Endodermal cell (in vitro differentiated cells): ENCODE results near the gene NBPF10. TPM values are rescaled to one million over a fixed set of nuclear protein-coding genes. Genes with fewer than 3 reads are reported as not detected.
"Not testable (repeated sequence)": the region's sequence is repeated elsewhere in the genome, so short reads cannot be mapped to it uniquely, and the experiment has no call there.

ENCODE experiments used
- DNase-seq: peaks from one replicate; pipeline ENCODE4 v3.0.0-alpha.2; 2017
- H3K27ac ChIP-seq: 2 replicates; pipeline ENCODE4 v1.5.1; 2013; ENCODE audit warnings: mild to moderate bottlenecking, low read depth, low read length, moderate library complexity
- H3K27me3 ChIP-seq: 2 replicates; pipeline ENCODE4 v1.6.1; 2013; ENCODE audit warnings: mild to moderate bottlenecking, low read length, moderate library complexity; ENCODE audit not compliant: insufficient read depth, control insufficient read depth, poor library complexity, severe bottlenecking
- H3K36me3 ChIP-seq: 2 replicates; pipeline ENCODE4 v1.7.0; 2013; ENCODE audit warnings: mild to moderate bottlenecking, low read length, moderate library complexity; ENCODE audit not compliant: control insufficient read depth, insufficient read depth
- H3K4me1 ChIP-seq: one replicate; pipeline ENCODE4 v1.7.0; 2013; ENCODE audit warnings: low read length; ENCODE audit not compliant: control insufficient read depth, insufficient read depth
- H3K4me3 ChIP-seq: 2 replicates; pipeline ENCODE4 v1.5.1; 2013; ENCODE audit warnings: mild to moderate bottlenecking, low read length, moderate library complexity
- H3K9ac ChIP-seq: 2 replicates; pipeline ENCODE4 v1.6.1; 2013; ENCODE audit warnings: mild to moderate bottlenecking, low read length, moderate library complexity; ENCODE audit not compliant: poor library complexity, severe bottlenecking; ENCODE audit errors: extremely low read depth
- H3K9me3 ChIP-seq: 2 replicates; pipeline ENCODE4 v1.6.1; 2013; ENCODE audit warnings: mild to moderate bottlenecking, low read length, moderate library complexity; ENCODE audit not compliant: control insufficient read depth
- H3K27ac Mint-ChIP-seq: 2 replicates; pipeline ENCODE4 v1.8.0; 2020; ENCODE audit warnings: mixed read lengths
- H3K27me3 Mint-ChIP-seq: 2 replicates; pipeline ENCODE4 v1.8.0; 2021; ENCODE audit warnings: mild to moderate bottlenecking, mixed read lengths; ENCODE audit not compliant: insufficient read depth
- H3K36me3 Mint-ChIP-seq: 2 replicates; pipeline ENCODE4 v1.8.0; 2020; ENCODE audit warnings: low read depth, mixed read lengths
- H3K4me1 Mint-ChIP-seq: 2 replicates; pipeline ENCODE4 v1.8.0; 2020; ENCODE audit warnings: mixed read lengths
- H3K4me3 Mint-ChIP-seq: 2 replicates; pipeline ENCODE4 v1.8.0; 2020; ENCODE audit warnings: mild to moderate bottlenecking, moderate library complexity, mixed read lengths
- H3K9me3 Mint-ChIP-seq: 2 replicates; pipeline ENCODE4 v1.8.0; 2020; ENCODE audit warnings: mild to moderate bottlenecking, mixed read lengths
- WGBS, 2 experiments: methylation state at CpG; one replicate each; pipeline versions ENCODE4 v1.1.5 to v1.1.7; 2013; ENCODE audit warnings: missing lambda C conversion rate in 2 of 2, mixed read lengths in 1 of 2; ENCODE audit not compliant: insufficient coverage in 1 of 2, insufficient read length in 1 of 2; 5-methylcytosine and 5-hydroxymethylcytosine counted together
- long read RNA-seq, 4 experiments: library from polyadenylated mRNA in 2 of 4; library from RNA in 1 of 4; library from capped mRNA in 1 of 4; stranded (forward) in 3 of 4; unstranded in 1 of 4; transcript quantifications; one replicate each; pipeline ENCODE4 v2.0.0, GENCODE V29; 2020 to 2021; ENCODE audit warnings: inconsistent platforms in 1 of 4
- polyA plus RNA-seq, 2 experiments: library from polyadenylated mRNA; stranded (reverse); fragments of 50-300 nt; gene quantifications; one replicate each; pipeline ENCODE4 v1.2.3, GENCODE V29; 2013
- total RNA-seq, 2 donors: library from RNA; stranded (reverse); fragmentation: NEBNext Ultra II Directional in 1 of 2; extraction: Animal tissue kit (Norgen Biotek cat#: 25700) in 1 of 2; gene quantifications; 2 replicates in 1 of 2; 3 replicates in 1 of 2; pipeline ENCODE4 v1.2.1, GENCODE V29; 2021
- TF ChIP-seq, protein P1 (sequence below): fragments of 200-600 bp; sonication (generic); conservative IDR thresholded peaks from 2 replicates; pipeline ENCODE4 v1.5.0; 2021; ENCODE audit warnings: antibody characterized with exemption, mild to moderate bottlenecking

The NBPF10 gene, protein sequence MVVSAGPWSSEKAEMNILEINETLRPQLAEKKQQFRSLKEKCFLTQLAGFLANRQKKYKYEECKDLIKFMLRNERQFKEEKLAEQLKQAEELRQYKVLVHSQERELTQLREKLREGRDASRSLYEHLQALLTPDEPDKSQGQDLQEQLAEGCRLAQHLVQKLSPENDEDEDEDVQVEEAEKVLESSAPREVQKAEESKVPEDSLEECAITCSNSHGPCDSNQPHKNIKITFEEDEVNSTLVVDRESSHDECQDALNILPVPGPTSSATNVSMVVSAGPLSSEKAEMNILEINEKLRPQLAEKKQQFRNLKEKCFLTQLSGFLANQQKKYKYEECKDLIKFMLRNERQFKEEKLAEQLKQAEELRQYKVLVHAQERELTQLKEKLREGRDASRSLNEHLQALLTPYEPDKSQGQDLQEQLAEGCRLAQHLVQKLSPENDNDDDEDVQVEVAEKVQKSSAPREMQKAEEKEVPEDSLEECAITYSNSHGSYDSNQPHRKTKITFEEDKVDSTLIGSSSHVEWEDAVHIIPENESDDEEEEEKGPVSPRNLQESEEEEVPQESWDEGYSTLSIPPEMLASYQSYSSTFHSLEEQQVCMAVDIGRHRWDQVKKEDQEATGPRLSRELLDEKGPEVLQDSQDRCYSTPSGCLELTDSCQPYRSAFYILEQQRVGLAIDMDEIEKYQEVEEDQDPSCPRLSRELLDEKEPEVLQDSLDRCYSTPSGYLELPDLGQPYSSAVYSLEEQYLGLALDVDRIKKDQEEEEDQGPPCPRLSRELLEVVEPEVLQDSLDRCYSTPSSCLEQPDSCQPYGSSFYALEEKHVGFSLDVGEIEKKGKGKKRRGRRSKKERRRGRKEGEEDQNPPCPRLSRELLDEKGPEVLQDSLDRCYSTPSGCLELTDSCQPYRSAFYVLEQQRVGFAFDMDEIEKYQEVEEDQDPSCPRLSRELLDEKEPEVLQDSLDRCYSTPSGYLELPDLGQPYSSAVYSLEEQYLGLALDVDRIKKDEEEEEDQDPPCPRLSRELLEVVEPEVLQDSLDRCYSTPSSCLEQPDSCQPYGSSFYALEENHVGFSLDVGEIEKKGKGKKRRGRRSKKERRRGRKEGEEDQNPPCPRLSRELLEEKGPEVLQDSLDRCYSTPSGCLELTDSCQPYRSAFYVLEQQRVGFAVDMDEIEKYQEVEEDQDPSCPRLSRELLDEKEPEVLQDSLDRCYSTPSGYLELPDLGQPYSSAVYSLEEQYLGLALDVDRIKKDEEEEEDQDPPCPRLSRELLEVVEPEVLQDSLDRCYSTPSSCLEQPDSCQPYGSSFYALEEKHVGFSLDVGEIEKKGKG (N-terminal part only)
- 1 to 10 TPM; 1.8 TPM for total RNA-seq
- 0.64 TPM for polyA plus RNA-seq (2013, experiment 1 of 2)
- polyA plus RNA-seq (2013, experiment 2 of 2) = 0.66 TPM
- long read RNA-seq, experiment 1, partial matches to known transcripts = 8 of 12 reads
- long read RNA-seq, experiment 1, other reads (novel, unspliced or antisense) = 4 of 12 reads
- long read RNA-seq, experiment 2, partial matches to known transcripts = 10 of 26 reads
- long read RNA-seq, experiment 2, other reads (novel, unspliced or antisense) = 16 of 26 reads
- long read RNA-seq, experiment 3, partial matches to known transcripts = 0 of 4 reads
- long read RNA-seq, experiment 3, other reads (novel, unspliced or antisense) = 4 of 4 reads
- long read RNA-seq, experiment 4, partial matches to known transcripts = 1 of 1 reads
- long read RNA-seq, experiment 4, other reads (novel, unspliced or antisense) = 0 of 1 reads

DNA sequence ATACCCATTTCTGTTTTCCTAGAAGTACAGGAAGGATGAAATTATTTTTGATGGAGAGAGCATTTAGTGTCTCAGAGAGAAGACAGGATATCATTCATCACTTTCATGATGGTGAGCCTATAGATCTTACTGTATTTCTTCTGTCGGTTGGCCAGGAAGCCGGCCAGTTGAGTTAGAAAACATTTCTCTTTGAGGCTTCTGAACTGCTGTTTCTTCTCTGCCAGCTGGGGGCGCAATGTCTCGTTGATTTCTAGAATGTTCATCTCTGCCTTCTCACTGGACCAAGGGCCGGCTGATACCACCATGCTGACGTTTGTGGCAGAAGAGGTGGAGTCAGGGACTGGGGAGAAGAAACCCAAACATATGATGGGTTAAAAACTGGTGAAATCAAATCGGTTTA lies at the start of gene NBPF10:
TSS of gene NBPF10 (minus strand) at position 340 of the 400 bp plus-strand sequence. CDS start at position 305, 35 bp downstream.
- H3K4me3 Mint-ChIP-seq = not testable (repeated sequence)

DNA sequence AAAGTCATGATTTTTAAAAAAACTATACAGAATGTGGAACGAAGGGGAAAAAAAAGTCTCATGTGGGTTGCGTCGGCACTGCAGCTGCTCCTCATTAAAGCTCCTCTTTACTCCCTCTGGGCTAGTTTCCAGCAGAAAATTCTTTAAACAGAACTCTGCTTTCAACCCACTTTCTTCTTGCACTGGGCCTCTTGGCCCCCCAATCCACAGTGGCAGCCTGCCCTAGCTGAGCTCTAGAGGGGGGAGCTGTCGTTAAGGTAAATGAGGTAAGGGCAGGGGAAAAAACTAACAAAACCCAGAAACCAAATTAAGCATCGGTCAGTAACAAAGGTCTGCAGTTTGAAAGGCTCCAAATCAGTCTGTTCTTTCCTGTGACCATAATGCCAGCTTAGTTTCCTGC lies 29.9 kb upstream of the NBPF10 start:
- not testable (repeated sequence) for H3K4me3 Mint-ChIP-seq, H3K27me3 Mint-ChIP-seq, H3K9me3 Mint-ChIP-seq, H3K9ac ChIP-seq, H3K27ac ChIP-seq, H3K36me3 Mint-ChIP-seq, H3K27me3 ChIP-seq, DNase-seq, H3K4me1 Mint-ChIP-seq, H3K9me3 ChIP-seq, H3K36me3 ChIP-seq, H3K4me3 ChIP-seq, H3K27ac Mint-ChIP-seq, H3K4me1 ChIP-seq
- no CpG with 5 or more reads among the region's 5 CpGs for WGBS, 2 experiments

More for the DNA sequence above, at the start of gene NBPF10:
- not testable (repeated sequence) for DNase-seq, H3K9ac ChIP-seq, H3K36me3 ChIP-seq, H3K27me3 Mint-ChIP-seq, H3K9me3 Mint-ChIP-seq, H3K36me3 Mint-ChIP-seq, H3K27me3 ChIP-seq, H3K4me1 ChIP-seq, H3K9me3 ChIP-seq, H3K4me3 ChIP-seq, H3K27ac ChIP-seq, H3K4me1 Mint-ChIP-seq, H3K27ac Mint-ChIP-seq
- WGBS, 2 experiments = 84% methylated on average over 2 of the region's 7 CpGs; no CpG with 5 or more reads in 1 of the 2 experiments
- TF ChIP-seq, protein P1, sequence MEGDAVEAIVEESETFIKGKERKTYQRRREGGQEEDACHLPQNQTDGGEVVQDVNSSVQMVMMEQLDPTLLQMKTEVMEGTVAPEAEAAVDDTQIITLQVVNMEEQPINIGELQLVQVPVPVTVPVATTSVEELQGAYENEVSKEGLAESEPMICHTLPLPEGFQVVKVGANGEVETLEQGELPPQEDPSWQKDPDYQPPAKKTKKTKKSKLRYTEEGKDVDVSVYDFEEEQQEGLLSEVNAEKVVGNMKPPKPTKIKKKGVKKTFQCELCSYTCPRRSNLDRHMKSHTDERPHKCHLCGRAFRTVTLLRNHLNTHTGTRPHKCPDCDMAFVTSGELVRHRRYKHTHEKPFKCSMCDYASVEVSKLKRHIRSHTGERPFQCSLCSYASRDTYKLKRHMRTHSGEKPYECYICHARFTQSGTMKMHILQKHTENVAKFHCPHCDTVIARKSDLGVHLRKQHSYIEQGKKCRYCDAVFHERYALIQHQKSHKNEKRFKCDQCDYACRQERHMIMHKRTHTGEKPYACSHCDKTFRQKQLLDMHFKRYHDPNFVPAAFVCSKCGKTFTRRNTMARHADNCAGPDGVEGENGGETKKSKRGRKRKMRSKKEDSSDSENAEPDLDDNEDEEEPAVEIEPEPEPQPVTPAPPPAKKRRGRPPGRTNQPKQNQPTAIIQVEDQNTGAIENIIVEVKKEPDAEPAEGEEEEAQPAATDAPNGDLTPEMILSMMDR = peak; percentile 42

DNA sequence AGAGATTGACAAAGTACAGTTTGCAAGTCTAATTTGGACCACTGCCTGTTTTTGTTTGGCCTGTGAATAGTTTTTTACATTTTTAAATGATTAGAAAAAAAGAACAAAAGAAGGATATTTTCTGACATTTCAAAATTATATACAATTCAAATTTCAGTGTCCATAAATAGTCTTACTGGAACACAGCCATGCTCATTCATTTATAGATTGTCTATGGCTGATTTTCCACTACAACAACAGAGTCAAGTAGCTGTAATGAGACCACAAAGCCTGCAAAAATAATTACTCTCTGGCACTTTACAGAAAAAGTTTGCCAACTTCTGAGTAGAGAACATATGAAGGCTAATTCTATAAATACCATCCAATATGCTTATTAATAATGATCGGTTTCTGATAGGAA lies 23.1 kb upstream of the NBPF10 start:
- not testable (repeated sequence) for H3K9me3 Mint-ChIP-seq, H3K27me3 Mint-ChIP-seq, DNase-seq, H3K4me1 ChIP-seq, H3K27ac ChIP-seq, H3K27ac Mint-ChIP-seq, H3K4me1 Mint-ChIP-seq, H3K36me3 ChIP-seq, H3K36me3 Mint-ChIP-seq, H3K4me3 Mint-ChIP-seq, H3K4me3 ChIP-seq, H3K27me3 ChIP-seq, H3K9ac ChIP-seq, H3K9me3 ChIP-seq
- WGBS, 2 experiments = no CpG with 5 or more reads among the region's 1 CpG

DNA sequence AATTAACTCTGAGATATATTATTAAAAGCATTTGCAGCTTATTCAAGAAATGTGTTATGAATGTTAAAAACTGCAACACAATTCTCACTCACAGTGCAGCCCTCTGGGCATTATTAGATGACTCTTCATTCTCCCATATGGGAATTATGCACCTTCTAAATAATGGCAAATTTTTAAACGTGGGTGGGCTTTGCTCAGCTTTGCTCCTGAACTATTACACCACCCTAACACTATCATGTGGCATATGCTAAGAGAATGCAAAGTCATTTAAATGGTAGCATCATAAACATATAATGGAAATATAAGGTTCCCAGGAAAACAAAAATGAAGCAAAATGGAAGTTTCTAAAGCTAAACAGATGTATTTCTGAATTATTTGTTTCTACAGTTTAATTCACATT lies 22.7 kb upstream of the NBPF10 start:
- H3K9ac ChIP-seq, H3K9me3 ChIP-seq, H3K27ac ChIP-seq, H3K27me3 Mint-ChIP-seq, H3K27me3 ChIP-seq, H3K36me3 ChIP-seq, H3K36me3 Mint-ChIP-seq, H3K27ac Mint-ChIP-seq, H3K4me1 ChIP-seq, H3K4me3 ChIP-seq, H3K9me3 Mint-ChIP-seq, H3K4me1 Mint-ChIP-seq, DNase-seq, H3K4me3 Mint-ChIP-seq: not testable (repeated sequence)
- WGBS, 2 experiments = no CpG with 5 or more reads among the region's 1 CpG
